Measurements from ENCODE around the gene RNF144A. TPM values are rescaled to one million over a fixed set of nuclear protein-coding genes. Genes with fewer than 3 reads are reported as not detected.

The RNF144A gene
- total and polyA plus RNA-seq, 2 experiments from 2014 or later, result 2.8 to 14.7 TPM

- Histone ChIP-seq H3K27ac (ENCODE audit: low read depth) (no peak overlapping the region), H3K4me1 (ENCODE audit: insufficient read depth) (no peaks in the 10 kb centered on the region), H3K9me2 (ENCODE audit: insufficient read depth) (no peaks in the 10 kb centered on the region), H3K4me3 (no peak overlapping the region), H2AFZ (no peak overlapping the region), H3F3A (replicated peaks; ENCODE audit: low read depth) (no peaks in the 10 kb centered on the region), H3K79me2 (replicated peaks; ENCODE audit: insufficient read depth) (peaks cover 7% of the 10 kb centered on the region; the same call in 1 of the 2 replicates), H3K36me3 (ENCODE audit: insufficient read depth) (no peaks in the 10 kb centered on the region), H4K20me1 (replicated peaks; ENCODE audit: insufficient read depth) (no peaks in the 10 kb centered on the region; the same call in 1 of the 2 replicates), H3K4me2 (no peak overlapping the region), H3K27me3 (ENCODE audit: insufficient read depth) (peaks cover 14% of the 10 kb centered on the region)
- Mint-ChIP-seq H3K9me3 (peaks cover 9% of the 10 kb centered on the region; the same call in 1 of the 3 replicates), H3K36me3 (ENCODE audit: low read depth) (peaks cover 4% of the 10 kb centered on the region), H3K4me1 (peaks cover 30% of the 10 kb centered on the region), H3K4me3 (no peak overlapping the region), H3K27me3 (ENCODE audit: insufficient read depth, low read depth, poor library complexity) (peaks cover 11% of the 10 kb centered on the region), H3K27ac (peak overlapping the region; percentile 32; the same call in 1 of the 2 replicates)
- TF ChIP-seq, protein P1, sequence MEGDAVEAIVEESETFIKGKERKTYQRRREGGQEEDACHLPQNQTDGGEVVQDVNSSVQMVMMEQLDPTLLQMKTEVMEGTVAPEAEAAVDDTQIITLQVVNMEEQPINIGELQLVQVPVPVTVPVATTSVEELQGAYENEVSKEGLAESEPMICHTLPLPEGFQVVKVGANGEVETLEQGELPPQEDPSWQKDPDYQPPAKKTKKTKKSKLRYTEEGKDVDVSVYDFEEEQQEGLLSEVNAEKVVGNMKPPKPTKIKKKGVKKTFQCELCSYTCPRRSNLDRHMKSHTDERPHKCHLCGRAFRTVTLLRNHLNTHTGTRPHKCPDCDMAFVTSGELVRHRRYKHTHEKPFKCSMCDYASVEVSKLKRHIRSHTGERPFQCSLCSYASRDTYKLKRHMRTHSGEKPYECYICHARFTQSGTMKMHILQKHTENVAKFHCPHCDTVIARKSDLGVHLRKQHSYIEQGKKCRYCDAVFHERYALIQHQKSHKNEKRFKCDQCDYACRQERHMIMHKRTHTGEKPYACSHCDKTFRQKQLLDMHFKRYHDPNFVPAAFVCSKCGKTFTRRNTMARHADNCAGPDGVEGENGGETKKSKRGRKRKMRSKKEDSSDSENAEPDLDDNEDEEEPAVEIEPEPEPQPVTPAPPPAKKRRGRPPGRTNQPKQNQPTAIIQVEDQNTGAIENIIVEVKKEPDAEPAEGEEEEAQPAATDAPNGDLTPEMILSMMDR (conservative IDR thresholded peaks at IDR 0.05; ENCODE audit: low read depth in 2 of 2), result peak; percentile 21 to 22; a peak in 2 of 4 replicates
- TF ChIP-seq, protein P2, sequence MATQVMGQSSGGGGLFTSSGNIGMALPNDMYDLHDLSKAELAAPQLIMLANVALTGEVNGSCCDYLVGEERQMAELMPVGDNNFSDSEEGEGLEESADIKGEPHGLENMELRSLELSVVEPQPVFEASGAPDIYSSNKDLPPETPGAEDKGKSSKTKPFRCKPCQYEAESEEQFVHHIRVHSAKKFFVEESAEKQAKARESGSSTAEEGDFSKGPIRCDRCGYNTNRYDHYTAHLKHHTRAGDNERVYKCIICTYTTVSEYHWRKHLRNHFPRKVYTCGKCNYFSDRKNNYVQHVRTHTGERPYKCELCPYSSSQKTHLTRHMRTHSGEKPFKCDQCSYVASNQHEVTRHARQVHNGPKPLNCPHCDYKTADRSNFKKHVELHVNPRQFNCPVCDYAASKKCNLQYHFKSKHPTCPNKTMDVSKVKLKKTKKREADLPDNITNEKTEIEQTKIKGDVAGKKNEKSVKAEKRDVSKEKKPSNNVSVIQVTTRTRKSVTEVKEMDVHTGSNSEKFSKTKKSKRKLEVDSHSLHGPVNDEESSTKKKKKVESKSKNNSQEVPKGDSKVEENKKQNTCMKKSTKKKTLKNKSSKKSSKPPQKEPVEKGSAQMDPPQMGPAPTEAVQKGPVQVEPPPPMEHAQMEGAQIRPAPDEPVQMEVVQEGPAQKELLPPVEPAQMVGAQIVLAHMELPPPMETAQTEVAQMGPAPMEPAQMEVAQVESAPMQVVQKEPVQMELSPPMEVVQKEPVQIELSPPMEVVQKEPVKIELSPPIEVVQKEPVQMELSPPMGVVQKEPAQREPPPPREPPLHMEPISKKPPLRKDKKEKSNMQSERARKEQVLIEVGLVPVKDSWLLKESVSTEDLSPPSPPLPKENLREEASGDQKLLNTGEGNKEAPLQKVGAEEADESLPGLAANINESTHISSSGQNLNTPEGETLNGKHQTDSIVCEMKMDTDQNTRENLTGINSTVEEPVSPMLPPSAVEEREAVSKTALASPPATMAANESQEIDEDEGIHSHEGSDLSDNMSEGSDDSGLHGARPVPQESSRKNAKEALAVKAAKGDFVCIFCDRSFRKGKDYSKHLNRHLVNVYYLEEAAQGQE (IDR thresholded peaks at IDR 0.05; ENCODE audit: unreplicated experiment), result no peak
- peak; percentile 12 for ATAC-seq
- peak; percentile 42 for DNase-seq (ENCODE audit: low spot score)
Observed at GRCh38 chr2:6922201-6922656, 5.0 kb downstream of the RNF144A start.

- H3K4me3 ChIP-seq, result no peak overlapping the region
- no peak overlapping the region for H3K4me2 ChIP-seq
- H3K36me3 ChIP-seq (ENCODE audit: insufficient read depth), result no peaks in the 10 kb centered on the region
- H2AFZ ChIP-seq, result no peak overlapping the region
- peaks cover 9% of the 10 kb centered on the region; the same call in 1 of the 3 replicates for H3K9me3 Mint-ChIP-seq
- no peaks in the 10 kb centered on the region; the same call in 1 of the 2 replicates for H4K20me1 ChIP-seq (replicated peaks; ENCODE audit: insufficient read depth)
- H3K27me3 ChIP-seq (ENCODE audit: insufficient read depth), result peaks cover 9% of the 10 kb centered on the region
- peaks cover 7% of the 10 kb centered on the region for H3K36me3 Mint-ChIP-seq (ENCODE audit: low read depth)
- peaks cover 9% of the 10 kb centered on the region for H3K27me3 Mint-ChIP-seq (ENCODE audit: insufficient read depth, low read depth, poor library complexity)
- no peaks in the 10 kb centered on the region for H3K4me1 ChIP-seq (ENCODE audit: insufficient read depth)
- no peak for DNase-seq (ENCODE audit: low spot score)
- no peak overlapping the region for H3K4me3 Mint-ChIP-seq
- H3K9me2 ChIP-seq (ENCODE audit: insufficient read depth), result no peaks in the 10 kb centered on the region
- H3F3A ChIP-seq (replicated peaks; ENCODE audit: low read depth), result no peaks in the 10 kb centered on the region
- peaks cover 10% of the 10 kb centered on the region; the same call in 1 of the 2 replicates for H3K79me2 ChIP-seq (replicated peaks; ENCODE audit: insufficient read depth)
- H3K27ac ChIP-seq (ENCODE audit: low read depth), result no peak overlapping the region
- ATAC-seq, result no peak
- H3K4me1 Mint-ChIP-seq, result peaks cover 32% of the 10 kb centered on the region
- H3K27ac Mint-ChIP-seq, result no peak overlapping the region
- TF ChIP-seq, protein P2 (IDR thresholded peaks at IDR 0.05; ENCODE audit: unreplicated experiment), result no peak
- TF ChIP-seq ZNF114 (CRISPR knock-in tag; IDR thresholded peaks at IDR 0.05) (no peak), NANOG (IDR thresholded peaks at IDR 0.05; ENCODE audit: borderline replicate concordance) (no peak), JUNB (IDR thresholded peaks at IDR 0.05; ENCODE audit: unreplicated experiment) (no peak), ZNF331 (CRISPR knock-in tag; IDR thresholded peaks at IDR 0.05; ENCODE audit: low read depth) (no peak), CREB1 (CRISPR knock-in tag; IDR thresholded peaks at IDR 0.05; ENCODE audit: low read depth) (no peak), EZH2 (IDR thresholded peaks at IDR 0.05; ENCODE audit: low read depth, unreplicated experiment) (no peak), ETS1 (IDR thresholded peaks at IDR 0.05) (no peak), STAT1 (IDR thresholded peaks at IDR 0.05; ENCODE audit: unreplicated experiment) (no peak)
- TF ChIP-seq, protein P1 (conservative IDR thresholded peaks at IDR 0.05; ENCODE audit: low read depth in 2 of 2), result no peak
Observed at GRCh38 chr2:6923319-6923718, 6.1 kb downstream of the RNF144A start.
